KMS-11 (cell line): ENCODE measurements around the gene FUT6.

Experiments used
- H2AFZ ChIP-seq: fragments of 200-600 bp; sonication (generic); 2 replicates; pipeline ENCODE4 v1.6.1; 2016; ENCODE audit warnings: antibody characterized with exemption, mixed run types, low read depth
- H3K27ac ChIP-seq: fragments of 200-600 bp; sonication (generic); 2 replicates; pipeline ENCODE4 v1.6.1; 2016; ENCODE audit warnings: mild to moderate bottlenecking, mixed run types
- H3K27me3 ChIP-seq: fragments of 200-600 bp; sonication (generic); 2 replicates; pipeline ENCODE4 v1.6.1; 2017; ENCODE audit warnings: mild to moderate bottlenecking, low read depth, mixed run types, moderate library complexity; ENCODE audit not compliant: insufficient read depth
- H3K36me3 ChIP-seq: fragments of 200-600 bp; sonication (generic); 2 replicates; pipeline ENCODE4 v1.6.1; 2017; ENCODE audit warnings: mild to moderate bottlenecking, mixed run types; ENCODE audit not compliant: insufficient read depth
- H3K4me1 ChIP-seq: fragments of 200-600 bp; sonication (generic); 2 replicates; pipeline ENCODE4 v1.6.1; 2016; ENCODE audit warnings: mild to moderate bottlenecking, low read depth, mixed run types; ENCODE audit not compliant: poor library complexity, severe bottlenecking
- H3K4me2 ChIP-seq: fragments of 200-600 bp; sonication (generic); 2 replicates; pipeline ENCODE4 v1.7.0; 2016; ENCODE audit warnings: mild to moderate bottlenecking, mixed run types
- H3K4me3 ChIP-seq: fragments of 200-600 bp; sonication (generic); IDR thresholded peaks from 2 replicates; pipeline ENCODE4 v1.6.1; 2017; ENCODE audit warnings: low read depth, low read length, mixed read lengths; ENCODE audit not compliant: insufficient read depth
- H3K79me2 ChIP-seq: fragments of 200-600 bp; sonication (generic); 2 replicates; pipeline ENCODE4 v1.6.1; 2016; ENCODE audit warnings: low read depth, mixed run types; ENCODE audit not compliant: insufficient read depth
- H3K9ac ChIP-seq: fragments of 200-600 bp; sonication (generic); 2 replicates; pipeline ENCODE4 v1.6.1; 2016; ENCODE audit warnings: mild to moderate bottlenecking, mixed run types
- H4K20me1 ChIP-seq: fragments of 200-600 bp; sonication (generic); 2 replicates; pipeline ENCODE4 v1.6.1; 2016; ENCODE audit warnings: mild to moderate bottlenecking, mixed run types; ENCODE audit not compliant: insufficient read depth
- CTCF ChIP-seq: fragments of 200-600 bp; sonication (generic); conservative IDR thresholded peaks from 2 replicates; pipeline ENCODE4 v1.6.1; 2017; ENCODE audit warnings: low read depth, mild to moderate bottlenecking, antibody characterized with exemption, low read length, moderate library complexity, mixed read lengths

FUT6 gene

GRCh38 chr19:5795382-5795919 lies 44.1 kb downstream of the FUT6 start:
- Histone ChIP-seq H3K4me1 (peaks cover 5% of the 10 kb centered on the region), H3K27me3 (no peaks in the 10 kb centered on the region), H2AFZ (no peak overlapping the region), H3K4me3 (no peak overlapping the region), H3K9ac (no peak overlapping the region), H3K27ac (no peak overlapping the region), H4K20me1 (no peaks in the 10 kb centered on the region), H3K36me3 (no peaks in the 10 kb centered on the region), H3K4me2 (no peak overlapping the region), H3K79me2 (no peaks in the 10 kb centered on the region)
- TF ChIP-seq CTCF = no peak

GRCh38 chr19:5793188-5793587 lies 46.3 kb downstream of the FUT6 start:
- H3K9ac ChIP-seq = no peak overlapping the region
- H3K4me2 ChIP-seq = no peak overlapping the region
- no peaks in the 10 kb centered on the region for H3K27me3 ChIP-seq
- H3K4me1 ChIP-seq = peaks cover 5% of the 10 kb centered on the region
- H2AFZ ChIP-seq = no peak overlapping the region
- H4K20me1 ChIP-seq = no peaks in the 10 kb centered on the region
- H3K27ac ChIP-seq = no peak overlapping the region
- no peak overlapping the region for H3K4me3 ChIP-seq
- no peaks in the 10 kb centered on the region for H3K36me3 ChIP-seq
- TF ChIP-seq CTCF = no peak
- no peaks in the 10 kb centered on the region for H3K79me2 ChIP-seq

DNA sequence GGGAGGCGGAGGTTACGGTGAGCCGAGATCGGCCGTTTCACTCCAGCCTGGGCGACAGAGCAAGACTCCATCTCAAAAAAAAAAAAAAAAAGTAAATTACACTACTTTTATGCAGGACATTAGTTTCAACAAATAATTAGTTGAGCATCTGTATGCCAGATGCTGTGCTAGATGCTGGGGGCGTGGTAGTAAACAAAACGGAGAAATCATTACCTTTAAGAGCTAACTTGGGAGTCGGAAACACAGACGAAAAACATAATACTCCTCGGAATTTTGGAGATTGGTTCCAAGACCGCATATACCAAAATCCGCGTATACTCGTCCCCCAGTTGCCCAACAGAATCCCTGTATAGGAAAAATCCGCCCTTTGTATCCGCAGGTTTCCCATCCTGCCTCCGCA lies 47.3 kb downstream of the FUT6 start:
- Histone ChIP-seq H3K27ac (no peak overlapping the region), H3K4me2 (no peak overlapping the region), H2AFZ (no peak overlapping the region), H3K4me1 (peaks cover 5% of the 10 kb centered on the region), H3K9ac (no peak overlapping the region), H4K20me1 (no peaks in the 10 kb centered on the region), H3K4me3 (no peak overlapping the region), H3K27me3 (no peaks in the 10 kb centered on the region), H3K79me2 (no peaks in the 10 kb centered on the region), H3K36me3 (no peaks in the 10 kb centered on the region)
- TF ChIP-seq CTCF = no peak

- Histone ChIP-seq H3K4me3 (no peak within 1 kb of the TSS), H2AFZ (peak within 1 kb of the TSS; percentile 58; the same call in 1 of the 2 replicates), H3K4me2 (peak within 1 kb of the TSS; percentile 71), H3K79me2 (no peaks in the 10 kb centered on the region), H3K27me3 (no peaks in the 10 kb centered on the region), H3K4me1 (peaks cover 5% of the 10 kb centered on the region), H4K20me1 (no peaks in the 10 kb centered on the region), H3K36me3 (0 out of 2 replicates have a peak, but pooled peaks cover 4% of the 10 kb centered on the region), H3K9ac (peak within 1 kb of the TSS; percentile 99), H3K27ac (peak within 1 kb of the TSS; percentile 98)
- TF ChIP-seq CTCF = no peak
Observed at GRCh38 chr19:5790559-5791520, 48.7 kb downstream of the FUT6 start, which contains the start of gene DUS3L. Gene DUS3L (minus strand): TSS chr19:5791163. CDS start chr19:5791141, 22 bp downstream.
